Neural progenitor cell (in vitro differentiated cells): ENCODE results near the gene RILPL1.

ENCODE experiments used
- EZH2 ChIP-seq: fragments of 200-600 bp; sonication (generic); IDR thresholded peaks from 2 replicates; pipeline ENCODE4 v1.6.1; 2017; ENCODE audit warnings: antibody characterized with exemption, mild to moderate bottlenecking, moderate library complexity
- EZH2phosphoT487 ChIP-seq: fragments of 200-600 bp; sonication (generic); IDR thresholded peaks from 2 replicates; pipeline ENCODE4 v1.6.1; 2017; ENCODE audit warnings: antibody characterized with exemption
- TF ChIP-seq, protein P1 (sequence below): fragments of 200-600 bp; sonication (generic); IDR thresholded peaks from 2 replicates; pipeline ENCODE4 v1.5.1; 2017; ENCODE audit warnings: antibody characterized with exemption, mild to moderate bottlenecking

GRCh38 chr12:123488539-123489230, 44.8 kb downstream of the RILPL1 start:
- TF ChIP-seq, protein P1, sequence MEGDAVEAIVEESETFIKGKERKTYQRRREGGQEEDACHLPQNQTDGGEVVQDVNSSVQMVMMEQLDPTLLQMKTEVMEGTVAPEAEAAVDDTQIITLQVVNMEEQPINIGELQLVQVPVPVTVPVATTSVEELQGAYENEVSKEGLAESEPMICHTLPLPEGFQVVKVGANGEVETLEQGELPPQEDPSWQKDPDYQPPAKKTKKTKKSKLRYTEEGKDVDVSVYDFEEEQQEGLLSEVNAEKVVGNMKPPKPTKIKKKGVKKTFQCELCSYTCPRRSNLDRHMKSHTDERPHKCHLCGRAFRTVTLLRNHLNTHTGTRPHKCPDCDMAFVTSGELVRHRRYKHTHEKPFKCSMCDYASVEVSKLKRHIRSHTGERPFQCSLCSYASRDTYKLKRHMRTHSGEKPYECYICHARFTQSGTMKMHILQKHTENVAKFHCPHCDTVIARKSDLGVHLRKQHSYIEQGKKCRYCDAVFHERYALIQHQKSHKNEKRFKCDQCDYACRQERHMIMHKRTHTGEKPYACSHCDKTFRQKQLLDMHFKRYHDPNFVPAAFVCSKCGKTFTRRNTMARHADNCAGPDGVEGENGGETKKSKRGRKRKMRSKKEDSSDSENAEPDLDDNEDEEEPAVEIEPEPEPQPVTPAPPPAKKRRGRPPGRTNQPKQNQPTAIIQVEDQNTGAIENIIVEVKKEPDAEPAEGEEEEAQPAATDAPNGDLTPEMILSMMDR: no peak
- TF ChIP-seq EZH2 (no peak), EZH2phosphoT487 (no peak)
